SK-N-SH (cell line): Measurements from ENCODE around the gene MORC3. TPM values are rescaled to one million over a fixed set of nuclear protein-coding genes. Genes with fewer than 3 reads are reported as not detected.

ENCODE experiments used
- CTCF ChIA-PET: fragments of 300-600, 350-600 bp; formaldehyde crosslinking; extraction: SDS; loops from one replicate; lab custom pipeline; 2021; lab: Yijun Ruan, JAX
- POLR2A ChIA-PET: fragments of 350-600 bp; sonication (Branson Sonifier 250); formaldehyde crosslinking; extraction: SDS; loops from one replicate; lab custom pipeline; 2020; ENCODE audit warnings: antibody characterized with exemption, inconsistent platforms; lab: Yijun Ruan, JAX
- DNase-seq: peaks from one replicate; pipeline ENCODE4 v3.0.0; 2012
- H2AFZ ChIP-seq: fragments of 200-600 bp; sonication (generic); 2 replicates; pipeline ENCODE4 v1.8.1; 2016; ENCODE audit warnings: antibody characterized with exemption, mild to moderate bottlenecking, low read depth
- H3F3A ChIP-seq: fragments of 200-600 bp; sonication (generic); replicated peaks from 2 replicates; pipeline ENCODE3; 2016; ENCODE audit warnings: antibody characterized with exemption, mild to moderate bottlenecking; ENCODE audit not compliant: insufficient read depth
- H3K27ac ChIP-seq, 2 experiments: fragments of 200-500 bp in 1 of 2; fragments of 200-600 bp in 1 of 2; sonication (Bioruptor generic) in 1 of 2; sonication (generic), shearing (Covaris generic) in 1 of 2; 2 replicates each; pipeline versions ENCODE4 v1.5.1 to v1.6.1; 2014 to 2016; ENCODE audit warnings: low read depth in 2 of 2, inconsistent platforms in 1 of 2, low read length in 1 of 2, mild to moderate bottlenecking in 1 of 2, mixed read lengths in 1 of 2
- H3K27me3 ChIP-seq: fragments of 200-600 bp; sonication (generic), shearing (Covaris generic); 2 replicates; pipeline ENCODE4 v1.6.1; 2016; ENCODE audit warnings: mixed run types; ENCODE audit not compliant: insufficient read depth
- H3K36me3 ChIP-seq, 2 experiments: fragments of 200-500 bp in 1 of 2; fragments of 200-600 bp in 1 of 2; sonication (Bioruptor generic) in 1 of 2; sonication (generic) in 1 of 2; replicated peaks in 1 of 2; 2 replicates each; pipeline versions ENCODE3 to v1.5.1; 2014 to 2016; ENCODE audit warnings: low read length in 1 of 2, mild to moderate bottlenecking in 1 of 2; ENCODE audit not compliant: insufficient read depth in 2 of 2, control insufficient read depth in 1 of 2
- H3K4me1 ChIP-seq, 2 experiments: fragments of 200-500 bp in 1 of 2; fragments of 200-600 bp in 1 of 2; sonication (Bioruptor generic) in 1 of 2; sonication (generic), shearing (Covaris generic) in 1 of 2; 2 replicates each; pipeline versions ENCODE4 v1.5.1 to v1.6.1; 2014 to 2016; ENCODE audit warnings: low read depth in 1 of 2, low read length in 1 of 2, mixed run types in 1 of 2; ENCODE audit not compliant: insufficient read depth in 2 of 2, control insufficient read depth in 1 of 2
- H3K4me2 ChIP-seq: fragments of 200-600 bp; sonication (generic), shearing (Covaris generic); 2 replicates; pipeline ENCODE4 v1.6.1; 2017; ENCODE audit warnings: mixed run types
- H3K4me3 ChIP-seq, 2 experiments: fragments of 200-500 bp in 1 of 2; fragments of 200-600 bp in 1 of 2; sonication (Bioruptor generic) in 1 of 2; sonication (generic), shearing (Covaris generic) in 1 of 2; 2 replicates each; pipeline versions ENCODE4 v1.5.1 to v1.8.1; 2014 to 2016; ENCODE audit warnings: low read depth in 2 of 2, inconsistent platforms in 1 of 2, low read length in 1 of 2, mild to moderate bottlenecking in 1 of 2, mixed read lengths in 1 of 2, moderate library complexity in 1 of 2
- H3K79me2 ChIP-seq: fragments of 200-600 bp; sonication (generic); 2 replicates; pipeline ENCODE4 v1.8.1; 2017; ENCODE audit warnings: mild to moderate bottlenecking; ENCODE audit not compliant: insufficient read depth
- H3K9ac ChIP-seq: fragments of 200-600 bp; sonication (generic); 2 replicates; pipeline ENCODE4 v1.6.1; 2017; ENCODE audit warnings: mixed run types
- H3K9me2 ChIP-seq: fragments of 200-600 bp; sonication (generic); 2 replicates; pipeline ENCODE4 v1.6.1; 2017; ENCODE audit warnings: mixed run types
- H3K9me3 ChIP-seq: fragments of 200-600 bp; sonication (generic); 2 replicates; pipeline ENCODE4 v1.6.1; 2017; ENCODE audit warnings: mixed run types, mild to moderate bottlenecking, moderate library complexity
- H4K20me1 ChIP-seq: fragments of 200-600 bp; sonication (generic); 2 replicates; pipeline ENCODE4 v1.6.1; 2017; ENCODE audit warnings: mild to moderate bottlenecking, mixed run types; ENCODE audit not compliant: insufficient read depth
- CTCF ChIP-seq: fragments of 200-600 bp; sonication (generic); IDR thresholded peaks from 2 replicates; pipeline ENCODE4 v1.6.1; 2017; ENCODE audit warnings: antibody characterized with exemption, mild to moderate bottlenecking, moderate library complexity
- EZH2phosphoT487 ChIP-seq: fragments of 200-600 bp; sonication (generic); IDR thresholded peaks from 2 replicates; pipeline ENCODE4 v1.6.1; 2017; ENCODE audit warnings: low read depth, mixed run types, mild to moderate bottlenecking, antibody characterized with exemption, moderate library complexity, borderline replicate concordance
- IRF3 ChIP-seq: fragments of 150-350 bp; IDR thresholded peaks from 2 replicates; pipeline ENCODE4 v1.6.1; 2016; ENCODE audit warnings: mild to moderate bottlenecking, low read depth, low read length
- MXI1 ChIP-seq: IDR thresholded peaks from 2 replicates; pipeline ENCODE4 v1.6.1; 2012; ENCODE audit warnings: mild to moderate bottlenecking, low read depth, low read length, improper control_type of control experiment
- NFIC ChIP-seq: IDR thresholded peaks from 2 replicates; pipeline ENCODE4 v1.4.0; 2012; ENCODE audit warnings: borderline replicate concordance
- PBX3 ChIP-seq: IDR thresholded peaks from 2 replicates; pipeline ENCODE4; 2012
- POLR2AphosphoS5 ChIP-seq: IDR thresholded peaks from 2 replicates; pipeline ENCODE4 v1.6.1; 2012; ENCODE audit warnings: low read depth, low read length
- RFX5 ChIP-seq: IDR thresholded peaks from 2 replicates; pipeline ENCODE4 v1.6.1; 2012; ENCODE audit warnings: mild to moderate bottlenecking, improper control_type of control experiment, low read length
- SIN3A ChIP-seq: IDR thresholded peaks from 2 replicates; pipeline ENCODE4 v1.6.1; 2012; ENCODE audit warnings: low read depth, mild to moderate bottlenecking, low read length, moderate library complexity, borderline replicate concordance
- TAF1 ChIP-seq: IDR thresholded peaks from 2 replicates; pipeline ENCODE4 v1.6.1; 2012; ENCODE audit warnings: low read depth, mild to moderate bottlenecking, low read length, moderate library complexity, borderline replicate concordance
- TCF12 ChIP-seq: IDR thresholded peaks from 2 replicates; pipeline ENCODE4 v1.4.0; 2012
- ZBTB33 ChIP-seq: IDR thresholded peaks from 2 replicates; pipeline ENCODE4 v1.4.0; 2012; ENCODE audit warnings: low read depth, borderline replicate concordance
- WGBS: methylation state at CpG from one replicate; pipeline ENCODE4 v1.1.6; 2017; ENCODE audit warnings: low lambda C conversion rate; 5-methylcytosine and 5-hydroxymethylcytosine counted together
- polyA plus RNA-seq, 3 experiments: library from polyadenylated mRNA; depleted of rRNA; stranded (reverse); fragments of >200 nt; gene quantifications; 2 replicates each; pipeline ENCODE4 v1.2.3, GENCODE V29; 2012

MORC3 gene
- polyA plus RNA-seq, 1 of the 3 experiments (the other 2 are of a cell fraction), result 8.2 TPM

DNA sequence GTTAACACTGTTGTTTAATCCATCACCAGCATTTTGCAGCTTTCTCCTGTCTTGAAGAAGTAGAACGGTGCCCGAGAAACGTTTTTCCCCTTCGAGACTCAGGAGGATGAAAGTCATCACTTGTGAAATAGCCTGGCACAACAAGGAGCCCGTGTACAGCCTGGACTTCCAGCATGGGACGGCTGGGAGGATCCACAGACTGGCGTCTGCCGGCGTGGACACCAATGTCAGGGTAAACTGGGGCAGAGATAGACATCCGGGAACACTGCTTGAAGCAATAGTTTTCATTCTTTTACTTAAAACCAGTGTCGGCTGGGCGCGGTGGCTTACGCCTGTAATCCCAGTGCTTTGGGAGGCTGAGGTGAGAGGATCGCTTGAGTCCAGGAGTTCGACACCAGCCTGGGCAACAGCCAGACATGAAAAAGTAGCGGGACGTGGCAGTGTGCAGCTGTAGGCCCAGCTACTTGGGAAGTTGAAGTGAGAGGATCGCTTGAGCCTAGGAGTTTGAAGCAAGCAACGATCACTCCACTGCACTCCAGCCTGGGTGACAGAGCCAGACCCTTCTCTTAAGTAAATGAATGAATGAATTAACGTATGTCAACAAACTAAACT is 66.1 kb downstream of the MORC3 start:
- POLR2A ChIA-PET, result interaction anchor here (0.6 to 0.8 kb wide), 2 partner anchors 250 to 326 kb away, joined by 3 read pairs; partner anchors contain the start of gene SETD4
- CTCF ChIA-PET, result interaction anchor here (0.8 to 1.0 kb wide), 2 partner anchors 32 to 640 kb away, joined by 3 to 4 read pairs; no protein-coding TSS in a partner anchor

GRCh38 chr21:36388096-36388495 is 68.1 kb downstream of the MORC3 start:
- ChIA-PET POLR2A (no interaction called here), CTCF (interaction anchor here (1.1 to 1.6 kb wide), 2 partner anchors 10 to 34 kb away, joined by 3 read pairs; no protein-coding TSS in a partner anchor)
- DNase-seq, result no peak
- no peaks in the 10 kb centered on the region for H3K9me2 ChIP-seq
- H3K79me2 ChIP-seq, result 0 out of 2 replicates have a peak, but pooled peaks cover 3% of the 10 kb centered on the region
- no peaks in the 10 kb centered on the region for H3K36me3 ChIP-seq
- H3K9me3 ChIP-seq, result no peaks in the 10 kb centered on the region
- H3F3A ChIP-seq, result no peaks in the 10 kb centered on the region
- H3K9ac ChIP-seq, result no peak overlapping the region
- no peak overlapping the region for H3K4me2 ChIP-seq
- TF ChIP-seq TCF12 (no peak), NFIC (no peak), SIN3A (no peak), TAF1 (no peak), MXI1 (no peak), IRF3 (no peak), POLR2AphosphoS5 (no peak), CTCF (no peak), EZH2phosphoT487 (no peak)
- TF ChIP-seq, all 33 proteins: peak for 0
- Histone ChIP-seq H3K27me3 (no peaks in the 10 kb centered on the region), H3K27ac (no peak overlapping the region), H3K4me1 (peaks cover 0 to 4% of the 10 kb centered on the region in 2 experiments; a peak in 1 of 4 replicates), H4K20me1 (no peaks in the 10 kb centered on the region), H3K4me3 (no peak overlapping the region), H2AFZ (no peak overlapping the region)
- 98% methylated on average over 5 of the region's 6 CpGs for WGBS

More for the DNA sequence above, 66.1 kb downstream of the MORC3 start:
- Histone ChIP-seq H3K27me3 (no peaks in the 10 kb centered on the region), H2AFZ (peak overlapping the region; percentile 87), H3F3A (peaks cover 5% of the 10 kb centered on the region), H3K9ac (peak overlapping the region; percentile 92), H3K79me2 (0 out of 2 replicates have a peak, but pooled peaks cover 3% of the 10 kb centered on the region), H3K27ac (no peak overlapping the region; a peak in 1 of 4 replicates), H3K9me2 (no peaks in the 10 kb centered on the region), H4K20me1 (no peaks in the 10 kb centered on the region), H3K9me3 (no peaks in the 10 kb centered on the region), H3K36me3 (no peaks in the 10 kb centered on the region)
- DNase-seq, result peak; percentile 28
- WGBS, result 73% methylated on average over 21 of the region's 21 CpGs
- TF ChIP-seq NFIC (no peak), TAF1 (no peak), POLR2AphosphoS5 (no peak), ZBTB33 (no peak), SIN3A (no peak), PBX3 (no peak), RFX5 (no peak)
- TF ChIP-seq, all 33 proteins: peak for 0
- Histone ChIP-seq H3K4me2 (peak overlapping the region; percentile 92), H3K4me3 (peak overlapping the region; percentile 59 to 74), H3K4me1 (peaks cover 0 to 4% of the 10 kb centered on the region in 2 experiments; a peak in 2 of 4 replicates)
